Hippocampal formation (tissue), 2 donors: ENCODE results near the gene PPP3CB.
A peak's percentile ranks its signal among the peaks of the same experiment; 100 is the strongest.
"Not testable (repeated sequence)": the region's sequence is repeated elsewhere in the genome, so short reads cannot be mapped to it uniquely, and the experiment has no call there.

Experiments used
- DNase-seq, 2 donors: peaks; one replicate each; lab custom pipeline; 2025; lab: John Stamatoyannopoulos, UW

The PPP3CB gene

DNA sequence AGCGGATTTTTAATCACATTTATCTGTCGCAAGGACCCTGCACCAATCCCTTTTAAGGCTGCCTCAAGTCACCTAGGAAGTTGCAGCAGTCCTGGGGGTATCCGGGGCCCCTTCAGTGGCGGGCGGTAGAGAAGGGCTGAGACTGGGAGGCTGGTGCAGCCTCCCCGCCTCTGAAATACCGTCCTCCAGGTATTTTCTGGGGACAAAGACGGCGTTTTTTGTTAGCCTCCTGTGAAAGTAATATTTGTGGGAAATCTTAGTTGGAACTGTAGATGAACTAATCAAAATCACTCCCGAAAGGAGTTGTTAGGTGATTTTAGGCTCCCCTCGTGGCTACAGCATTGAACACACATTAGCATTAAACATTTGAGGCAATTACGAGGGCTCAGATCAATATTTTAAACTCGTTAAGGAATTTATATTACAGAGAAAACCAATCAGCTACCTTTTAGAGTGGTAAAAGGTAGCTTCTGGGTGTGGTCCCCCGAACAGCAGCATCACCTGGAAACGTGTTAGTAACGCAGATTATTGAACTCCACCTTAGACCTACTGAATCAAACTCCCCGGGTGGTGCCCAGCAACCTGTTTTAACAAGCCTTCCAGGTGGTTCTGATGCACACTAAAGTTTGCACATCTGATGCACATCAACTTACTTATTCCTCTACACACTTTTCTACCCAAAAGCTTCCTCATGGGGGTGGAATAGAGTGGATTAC, 81.4 kb downstream of the PPP3CB start:
- DNase-seq: no peak

DNA sequence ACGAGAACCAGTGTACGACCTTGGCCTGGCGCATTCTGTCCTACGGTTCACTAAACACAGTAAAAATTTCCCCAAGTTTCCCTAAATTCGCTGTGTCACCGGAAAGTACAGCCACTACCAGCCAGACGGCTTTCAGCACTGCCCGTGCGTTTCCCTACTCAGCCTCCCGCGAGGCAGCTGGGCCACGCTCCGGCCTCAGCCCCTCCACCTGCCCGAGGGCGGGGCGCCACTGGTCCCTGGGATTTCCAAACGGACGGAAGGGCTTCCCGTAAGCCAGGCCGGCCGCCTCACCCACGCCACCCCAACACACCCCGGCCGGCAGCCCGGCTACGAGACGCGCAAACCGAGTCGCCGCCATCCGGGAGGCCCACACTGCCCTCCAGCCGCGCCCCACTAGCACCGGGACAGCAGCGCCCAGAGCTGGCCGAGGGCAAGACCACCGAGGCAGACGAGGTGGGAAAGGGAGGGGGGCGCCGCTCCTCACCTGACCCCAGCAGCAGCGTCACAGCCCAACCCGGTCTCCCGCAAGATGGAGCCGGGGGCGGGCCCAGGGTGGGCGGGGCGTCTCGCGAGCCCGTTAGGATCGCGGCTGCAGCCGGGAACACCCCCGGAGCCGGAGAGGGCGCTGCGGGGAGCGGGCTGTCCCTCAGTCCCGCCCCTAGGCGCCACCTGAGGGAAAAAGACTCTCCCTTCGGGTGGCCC, 82.1 kb downstream of the PPP3CB start, which contains the start of gene ANXA7:
ANXA7 (minus strand) TSS at position 531 of the 702 bp plus-strand sequence. CDS start 13,202 bp downstream, outside the sequence.
- peak; percentile 85 to 89 for DNase-seq

DNA sequence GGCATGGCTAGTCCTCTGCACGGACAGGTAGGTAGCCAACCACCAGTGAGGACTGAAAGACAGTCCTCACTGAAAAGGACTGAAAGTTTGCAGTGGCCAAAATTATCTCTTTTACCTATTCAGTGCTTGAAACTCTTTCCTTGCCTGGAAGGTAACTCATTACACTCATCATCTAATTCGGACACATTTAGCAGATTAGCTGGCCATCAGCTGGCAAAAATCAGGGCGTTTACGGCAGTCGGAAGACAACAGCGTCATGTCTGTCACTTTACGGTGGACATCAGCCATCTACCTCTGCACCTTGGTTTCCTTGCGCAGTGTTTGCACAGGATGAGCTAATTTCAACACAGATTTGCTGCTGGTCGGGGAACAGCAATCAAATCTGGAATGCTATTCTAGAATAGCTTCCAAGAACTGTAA, 82.7 kb downstream of the PPP3CB start:
- peak in 1 of 2 donors; percentile 31 for DNase-seq

DNA sequence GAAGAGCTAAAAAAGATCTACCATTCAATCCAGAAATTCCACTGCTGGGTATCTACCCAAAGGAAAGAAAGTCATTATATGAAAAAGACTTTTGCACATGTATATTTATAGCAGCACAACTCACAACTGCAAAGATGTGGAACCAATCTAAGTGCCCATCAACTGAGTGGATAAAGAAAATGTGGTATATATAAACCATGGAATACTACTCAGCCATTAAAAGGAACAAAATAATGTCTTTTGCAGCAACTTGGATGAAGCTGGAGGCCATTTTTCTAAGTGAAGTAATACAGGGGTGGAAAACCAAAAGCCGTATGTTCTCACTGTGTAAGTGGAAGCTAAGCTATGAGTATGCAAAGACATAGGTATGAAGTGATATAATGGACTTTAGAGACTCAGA, 84.9 kb downstream of the PPP3CB start:
- DNase-seq: no peak

DNA sequence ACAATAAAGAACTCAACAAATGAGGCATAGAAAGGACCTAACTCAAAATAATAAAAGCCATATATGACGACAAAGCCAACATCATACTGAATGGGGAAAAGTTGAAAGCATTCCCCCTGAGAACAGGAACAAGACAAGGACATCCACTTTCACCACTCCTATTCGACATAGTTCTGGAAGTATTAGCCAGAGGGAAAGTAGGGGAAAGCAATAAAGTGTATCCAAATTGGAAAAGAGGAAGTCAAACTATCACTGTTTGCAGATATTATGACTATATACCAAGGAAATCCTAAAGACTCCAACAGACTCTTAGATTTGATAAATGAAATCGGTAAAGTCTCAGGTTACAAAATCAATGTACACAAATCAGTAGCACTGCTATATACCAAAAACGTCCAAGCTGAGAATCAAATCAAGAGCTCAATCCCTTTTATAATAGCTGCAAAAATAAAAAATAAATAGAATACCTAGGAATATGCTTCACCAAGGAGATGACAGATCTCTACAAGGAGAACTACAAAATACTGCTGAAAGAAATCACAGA, 86.8 kb downstream of the PPP3CB start:
- DNase-seq: no peak

DNA sequence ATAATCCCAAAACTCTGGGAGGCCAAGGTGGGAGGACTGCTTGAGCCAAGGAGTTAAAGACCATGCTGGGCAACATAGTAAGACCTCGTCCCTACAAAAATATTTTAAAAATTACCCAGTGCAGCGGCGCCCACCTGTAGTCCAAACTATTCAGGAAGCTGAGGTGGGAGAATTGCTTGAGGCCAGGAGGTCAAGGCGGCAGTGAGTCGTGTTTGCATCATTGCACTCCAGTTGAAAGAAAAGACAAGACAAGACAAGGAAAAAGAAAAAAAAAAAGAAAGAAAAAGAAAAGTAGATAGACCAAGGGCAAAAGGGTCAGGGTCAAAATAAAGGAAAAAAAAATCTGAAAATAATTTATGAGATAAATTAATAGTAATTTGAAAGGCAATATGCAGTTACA, 87.8 kb downstream of the PPP3CB start:
- DNase-seq: no peak

DNA sequence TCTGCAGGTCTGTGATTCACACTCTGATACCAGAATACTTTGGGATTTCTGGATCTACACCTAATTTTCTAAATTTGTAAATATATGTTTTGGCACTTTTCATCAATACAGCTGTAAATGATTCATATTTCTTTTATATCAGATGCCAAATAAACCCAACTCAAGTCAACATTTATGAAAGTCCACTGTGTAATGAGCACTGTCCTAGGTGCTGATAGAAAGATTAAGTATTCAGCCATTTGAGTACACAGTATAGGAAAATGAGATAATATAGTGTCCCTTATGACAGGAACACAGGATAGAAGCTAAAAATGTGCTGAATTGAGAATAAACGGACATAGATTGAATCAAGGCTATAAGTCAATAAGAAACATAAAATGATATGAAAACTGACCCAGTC, 88.3 kb downstream of the PPP3CB start:
- DNase-seq: no peak

DNA sequence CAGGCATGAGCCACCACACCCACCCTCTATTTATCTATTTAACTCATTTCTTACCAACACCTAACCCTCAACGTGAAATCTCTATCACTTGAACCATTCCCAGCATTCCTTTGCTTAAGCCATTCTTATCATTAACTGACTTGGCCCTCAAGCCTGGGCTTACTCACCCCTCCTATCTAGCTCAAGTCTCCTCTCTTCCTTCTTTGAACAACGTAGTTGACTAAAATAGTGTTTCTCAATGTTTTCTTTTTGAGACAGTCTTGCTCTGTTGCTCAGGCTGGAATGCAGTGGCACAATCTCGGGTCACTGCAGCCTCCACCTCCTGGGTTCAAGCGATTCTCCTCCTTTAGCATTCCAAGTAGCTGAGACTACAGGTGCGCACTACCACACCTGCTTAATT, 89.0 kb downstream of the PPP3CB start:
- no peak for DNase-seq

DNA sequence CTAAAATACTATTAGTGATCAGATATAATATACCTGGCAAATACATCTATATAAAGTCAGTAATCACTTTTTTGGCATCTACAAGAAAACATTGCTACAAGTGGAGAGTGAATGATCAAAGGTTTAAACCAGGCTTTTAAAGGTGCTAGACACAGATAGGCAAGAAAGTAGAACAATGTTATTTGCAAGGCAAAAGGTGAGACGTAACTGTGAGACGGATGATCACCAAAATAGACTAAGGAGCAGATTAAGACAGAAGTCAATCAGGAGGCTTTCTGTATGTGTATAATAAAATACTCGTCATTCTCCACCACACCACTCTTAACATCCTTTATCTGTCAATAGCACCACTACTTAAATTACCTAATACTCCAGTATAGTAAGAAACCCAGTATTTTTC, 90.3 kb downstream of the PPP3CB start:
- DNase-seq: no peak

DNA sequence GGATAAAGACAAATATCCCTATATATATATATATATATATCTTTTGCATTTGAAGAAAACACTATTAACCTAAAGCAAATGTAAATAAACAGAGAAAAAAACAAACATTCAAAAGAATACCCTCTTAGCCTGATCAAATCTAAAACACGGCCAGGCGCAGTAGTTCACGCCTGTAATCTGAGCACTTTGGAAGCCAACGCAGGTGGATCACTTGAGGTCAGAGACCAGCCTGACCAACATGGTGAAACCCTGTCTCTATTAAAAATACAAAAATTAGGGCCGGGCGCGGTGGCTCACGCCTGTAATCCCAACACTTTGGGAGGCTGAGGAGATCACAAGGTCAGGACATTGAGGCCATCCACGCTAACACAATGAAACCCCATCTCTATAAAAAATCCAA, 91.1 kb downstream of the PPP3CB start:
- DNase-seq: no peak

DNA sequence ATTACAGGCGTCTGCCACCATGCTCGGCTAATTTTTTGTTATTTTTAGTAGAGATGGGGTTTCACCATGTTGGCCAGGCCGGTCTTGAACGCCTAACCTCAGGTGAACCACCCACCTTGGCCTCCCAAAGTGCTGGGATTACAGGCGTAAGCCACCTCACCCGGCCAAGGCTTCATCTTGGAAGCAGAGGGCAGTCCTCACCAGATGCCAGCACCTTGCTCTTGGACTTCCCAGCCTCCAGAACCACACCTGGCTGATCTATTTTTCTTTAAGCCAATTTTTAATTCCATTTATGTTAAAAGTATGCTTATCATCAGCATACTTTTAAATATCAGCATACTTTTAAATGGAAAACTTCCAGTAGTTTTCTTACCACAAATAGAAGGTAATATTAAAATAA, 94.2 kb downstream of the PPP3CB start:
- DNase-seq: no peak

DNA sequence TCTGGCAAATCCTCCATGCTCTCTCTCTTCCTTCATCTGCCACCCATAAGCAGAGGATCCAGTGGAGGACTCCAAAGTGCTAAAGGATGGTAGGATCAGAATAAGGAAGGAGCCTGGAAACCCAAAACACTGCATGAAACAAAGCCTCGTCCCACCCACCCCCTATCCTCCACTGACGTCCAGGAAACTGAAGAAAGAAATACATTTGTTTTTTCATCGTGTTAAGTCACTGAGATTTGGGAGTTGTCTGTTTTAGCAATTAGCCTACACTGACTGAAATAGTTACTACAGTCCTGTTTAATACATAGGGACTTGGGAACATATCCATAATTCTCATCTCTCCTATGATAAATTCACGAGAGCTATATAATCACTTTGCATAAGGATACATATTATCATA, 96.8 kb downstream of the PPP3CB start:
- no peak for DNase-seq

DNA sequence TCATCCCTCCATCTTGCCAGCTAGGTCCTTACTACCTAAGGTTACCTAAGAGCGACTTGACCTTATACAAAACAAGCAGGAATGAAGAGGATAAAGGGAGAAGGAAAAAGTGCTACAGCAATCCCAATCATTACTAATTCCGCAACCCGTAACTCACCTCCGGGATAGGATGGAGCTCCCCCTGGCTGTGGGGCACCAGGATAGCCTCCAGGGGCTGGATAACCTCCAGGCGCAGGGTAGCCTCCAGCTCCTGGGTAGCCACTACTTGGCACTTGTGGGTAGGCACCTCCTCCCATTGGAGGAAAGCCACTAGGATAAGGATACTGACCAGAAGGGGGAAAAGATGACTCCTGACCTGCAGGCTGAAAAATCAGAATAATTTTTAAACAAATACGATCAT, 97.8 kb downstream of the PPP3CB start:
- DNase-seq: no peak

DNA sequence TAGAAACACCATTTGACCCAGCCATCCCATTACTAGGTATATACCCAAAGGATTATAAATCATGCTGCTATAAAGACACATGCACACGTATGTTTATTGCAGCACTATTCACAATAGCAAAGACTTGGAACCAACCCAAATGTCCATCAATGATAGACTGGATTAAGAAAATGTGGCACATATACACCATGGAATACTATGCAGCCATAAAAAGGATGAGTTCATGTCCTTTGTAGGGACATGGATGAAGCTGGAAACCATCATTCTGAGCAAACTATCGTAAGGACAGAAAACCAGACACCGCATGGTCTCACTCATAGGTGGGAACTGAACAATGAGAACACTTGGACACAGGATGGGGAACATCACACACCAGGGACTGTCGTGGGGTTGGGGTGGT, 101.5 kb downstream of the PPP3CB start:
- DNase-seq: not testable (repeated sequence)

DNA sequence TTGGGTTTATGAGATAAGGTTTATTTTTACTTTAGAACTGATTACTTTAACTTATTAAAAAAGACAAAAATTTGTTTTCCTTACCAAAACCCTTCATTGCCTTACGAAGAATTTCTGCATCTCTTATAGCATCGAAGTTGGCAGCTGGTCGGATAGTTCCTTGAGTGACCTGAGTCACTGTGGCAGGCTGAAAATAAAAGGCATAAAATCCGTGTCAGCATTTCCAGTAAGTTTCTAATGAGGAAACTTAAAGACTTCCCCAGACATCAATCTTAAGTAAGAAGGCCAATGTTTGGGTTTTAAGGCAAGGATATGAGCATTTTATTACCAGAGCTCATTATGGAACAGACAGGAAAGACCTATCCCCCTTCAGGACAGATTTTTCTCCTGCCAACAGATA, 107.6 kb downstream of the PPP3CB start:
- DNase-seq: no peak

DNA sequence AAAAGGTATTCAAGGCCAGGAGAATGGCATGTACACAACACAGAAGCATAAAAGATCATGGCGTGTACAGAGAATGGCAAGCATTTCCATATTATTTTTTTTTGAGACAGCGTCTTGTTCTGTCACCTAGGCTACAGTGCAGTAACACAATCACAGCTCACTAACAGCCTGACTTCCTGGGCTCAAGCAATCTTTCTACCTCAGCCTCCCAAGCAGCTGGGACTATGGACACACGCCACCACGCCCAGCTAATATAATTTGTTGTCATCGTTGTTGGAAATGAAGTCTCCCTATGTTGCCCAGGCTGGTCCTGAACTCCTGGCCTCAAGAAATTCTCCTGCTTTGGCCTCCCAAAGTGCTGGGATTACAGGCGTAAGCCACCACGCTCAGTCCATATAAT, 109.2 kb downstream of the PPP3CB start:
- no peak for DNase-seq
